ENCODE results near the gene GATAD2B.
"Not testable (repeated sequence)": the region's sequence is repeated elsewhere in the genome, so short reads cannot be mapped to it uniquely, and the experiment has no call there.

Gene GATAD2B

DNA sequence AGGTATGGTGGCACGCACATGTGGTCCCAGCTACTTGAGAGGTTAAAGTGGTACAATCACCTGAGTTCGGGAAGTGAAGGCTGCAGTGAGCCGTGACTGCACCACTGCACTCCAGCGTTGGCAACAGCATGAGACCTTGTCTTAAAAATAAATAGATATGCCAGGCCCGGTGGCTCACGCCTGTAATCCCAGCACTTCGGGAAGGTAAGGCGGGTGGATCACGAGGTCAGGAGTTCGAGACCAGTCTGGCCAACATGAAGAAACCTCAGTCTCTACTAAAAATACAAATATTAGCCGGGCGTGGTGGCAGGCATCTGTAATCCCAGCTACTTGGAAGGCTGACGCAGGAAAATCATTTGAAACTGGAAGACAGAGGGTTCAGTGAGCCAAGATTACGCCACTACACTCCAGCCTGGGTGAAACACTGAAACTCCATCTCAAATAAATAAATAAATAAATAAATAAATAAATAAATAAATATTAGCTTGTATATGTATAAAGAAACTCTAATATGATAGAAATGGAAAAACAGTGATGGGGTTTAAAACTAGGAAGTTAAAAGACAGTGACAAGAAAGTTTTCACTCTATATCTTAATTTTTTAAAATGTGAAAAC is 18.8 kb downstream of the GATAD2B start (continued):
- TF ChIP-seq, protein P1, sequence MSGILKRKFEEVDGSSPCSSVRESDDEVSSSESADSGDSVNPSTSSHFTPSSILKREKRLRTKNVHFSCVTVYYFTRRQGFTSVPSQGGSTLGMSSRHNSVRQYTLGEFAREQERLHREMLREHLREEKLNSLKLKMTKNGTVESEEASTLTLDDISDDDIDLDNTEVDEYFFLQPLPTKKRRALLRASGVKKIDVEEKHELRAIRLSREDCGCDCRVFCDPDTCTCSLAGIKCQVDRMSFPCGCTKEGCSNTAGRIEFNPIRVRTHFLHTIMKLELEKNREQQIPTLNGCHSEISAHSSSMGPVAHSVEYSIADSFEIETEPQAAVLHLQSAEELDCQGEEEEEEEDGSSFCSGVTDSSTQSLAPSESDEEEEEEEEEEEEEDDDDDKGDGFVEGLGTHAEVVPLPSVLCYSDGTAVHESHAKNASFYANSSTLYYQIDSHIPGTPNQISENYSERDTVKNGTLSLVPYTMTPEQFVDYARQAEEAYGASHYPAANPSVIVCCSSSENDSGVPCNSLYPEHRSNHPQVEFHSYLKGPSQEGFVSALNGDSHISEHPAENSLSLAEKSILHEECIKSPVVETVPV (CRISPR knock-in tag; IDR thresholded peaks at IDR 0.05) = no peak
- no peak for TF ChIP-seq PPARA (CRISPR knock-in tag; IDR thresholded peaks at IDR 0.05; ENCODE audit: borderline replicate concordance)
- TF ChIP-seq ZNF70 (CRISPR knock-in tag; IDR thresholded peaks at IDR 0.05) = no peak
- no peak for TF ChIP-seq ESRRG (CRISPR knock-in tag; IDR thresholded peaks at IDR 0.05)
- no peak for TF ChIP-seq ISL1 (CRISPR knock-in tag; IDR thresholded peaks at IDR 0.05)

DNA sequence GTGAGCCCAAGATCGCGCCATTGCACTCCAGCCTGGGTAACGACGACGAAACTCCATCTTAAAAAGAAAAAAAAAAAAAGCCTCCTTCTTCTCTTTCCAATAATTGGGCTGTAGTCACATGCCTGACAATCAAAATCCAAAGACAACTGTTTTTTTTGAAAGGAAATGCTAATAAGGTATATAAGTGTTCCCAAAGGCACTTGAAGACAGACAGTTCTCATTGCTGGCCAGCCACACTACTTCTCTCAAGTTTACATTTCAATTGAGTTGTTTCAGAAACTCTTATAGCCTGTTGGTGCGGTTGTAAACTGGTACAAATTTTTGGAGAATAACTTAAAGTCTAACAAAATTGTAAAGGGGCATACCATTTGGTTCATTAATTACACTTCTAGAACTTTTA is 23.3 kb downstream of the GATAD2B start:
- TF ChIP-seq, protein P2, sequence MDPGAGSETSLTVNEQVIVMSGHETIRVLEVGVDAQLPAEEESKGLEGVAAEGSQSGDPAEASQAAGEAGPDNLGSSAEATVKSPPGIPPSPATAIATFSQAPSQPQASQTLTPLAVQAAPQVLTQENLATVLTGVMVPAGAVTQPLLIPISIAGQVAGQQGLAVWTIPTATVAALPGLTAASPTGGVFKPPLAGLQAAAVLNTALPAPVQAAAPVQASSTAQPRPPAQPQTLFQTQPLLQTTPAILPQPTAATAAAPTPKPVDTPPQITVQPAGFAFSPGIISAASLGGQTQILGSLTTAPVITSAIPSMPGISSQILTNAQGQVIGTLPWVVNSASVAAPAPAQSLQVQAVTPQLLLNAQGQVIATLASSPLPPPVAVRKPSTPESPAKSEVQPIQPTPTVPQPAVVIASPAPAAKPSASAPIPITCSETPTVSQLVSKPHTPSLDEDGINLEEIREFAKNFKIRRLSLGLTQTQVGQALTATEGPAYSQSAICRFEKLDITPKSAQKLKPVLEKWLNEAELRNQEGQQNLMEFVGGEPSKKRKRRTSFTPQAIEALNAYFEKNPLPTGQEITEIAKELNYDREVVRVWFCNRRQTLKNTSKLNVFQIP (CRISPR knock-in tag; IDR thresholded peaks at IDR 0.05; ENCODE audit: borderline replicate concordance, low read depth) = no peak

DNA sequence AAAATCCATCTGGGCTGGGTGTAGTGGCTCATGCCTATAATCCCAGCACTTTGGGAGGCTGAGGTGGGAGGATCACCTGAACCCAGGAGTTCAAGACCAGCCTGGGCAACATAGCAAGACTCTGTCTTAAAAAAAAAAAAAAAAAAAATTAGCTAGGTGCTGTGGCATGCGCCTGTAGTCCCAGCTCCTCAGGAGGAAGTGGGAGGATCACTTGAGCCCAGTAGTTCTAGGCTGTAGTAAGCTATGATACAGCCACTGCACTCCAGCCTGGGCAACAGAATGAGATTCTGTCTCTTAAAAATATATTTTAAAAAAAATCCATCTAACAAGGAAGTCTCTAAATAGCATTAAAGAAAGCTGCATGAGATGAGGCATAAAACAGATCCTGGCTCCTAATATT is 26.9 kb downstream of the GATAD2B start:
- peak; percentile 40; the same call in 1 of the 3 replicates for ATAC-seq

More for the DNA sequence above, 23.3 kb downstream of the GATAD2B start:
- no peak for ATAC-seq

DNA sequence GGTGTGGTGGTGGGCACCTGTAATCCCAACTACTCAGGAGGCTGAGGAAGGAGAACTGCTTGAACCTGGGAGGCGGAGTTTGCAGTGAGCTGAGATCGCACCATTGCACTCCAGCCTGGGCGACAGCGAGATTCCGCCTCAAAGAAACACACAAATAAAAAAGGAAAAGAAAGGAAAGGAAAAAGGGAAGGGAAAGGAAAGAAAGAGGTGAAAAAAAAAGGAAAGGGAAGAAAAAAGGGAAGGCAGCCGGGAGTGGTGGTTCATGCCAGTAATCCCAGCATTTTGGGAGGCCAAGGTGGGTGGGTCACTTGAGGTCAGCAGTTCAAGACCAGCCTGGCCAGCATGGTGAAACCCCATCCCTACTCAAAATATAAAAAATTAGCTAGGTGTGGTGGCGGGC is 31.7 kb downstream of the GATAD2B start:
- not testable (repeated sequence) for ATAC-seq

DNA sequence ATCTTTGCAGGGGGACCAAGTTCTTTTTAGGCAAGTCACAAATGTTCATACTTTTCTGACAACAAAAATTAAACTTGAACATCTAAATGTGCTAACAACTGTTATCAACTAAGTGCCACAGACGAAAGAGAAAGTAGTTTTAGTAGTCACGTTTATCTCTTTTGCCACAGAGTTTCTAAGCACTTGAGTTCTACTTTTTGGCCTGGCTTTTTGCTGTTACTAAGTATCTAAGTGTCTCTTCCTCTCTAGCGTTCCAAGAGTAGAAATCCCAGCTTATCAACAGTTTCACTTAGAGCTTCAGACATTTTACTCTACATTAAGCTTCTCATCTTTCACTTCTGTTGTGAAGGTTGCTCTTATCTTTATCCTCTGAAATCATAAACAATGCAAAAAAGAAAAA is 34.2 kb downstream of the GATAD2B start:
- ATAC-seq = no peak
- TF ChIP-seq, protein P2 (CRISPR knock-in tag; IDR thresholded peaks at IDR 0.05; ENCODE audit: borderline replicate concordance, low read depth) = no peak
- TF ChIP-seq SNAI2 (CRISPR knock-in tag; IDR thresholded peaks at IDR 0.05) (no peak), ZNF70 (CRISPR knock-in tag; IDR thresholded peaks at IDR 0.05) (no peak), ZC3H10 (CRISPR knock-in tag; IDR thresholded peaks at IDR 0.05) (no peak), ZNF565 (CRISPR knock-in tag; conservative IDR thresholded peaks at IDR 0.05; ENCODE audit: low read depth) (no peak), RARB (CRISPR knock-in tag; IDR thresholded peaks at IDR 0.05) (no peak), ZFP3 (CRISPR knock-in tag; IDR thresholded peaks at IDR 0.05) (no peak)

DNA sequence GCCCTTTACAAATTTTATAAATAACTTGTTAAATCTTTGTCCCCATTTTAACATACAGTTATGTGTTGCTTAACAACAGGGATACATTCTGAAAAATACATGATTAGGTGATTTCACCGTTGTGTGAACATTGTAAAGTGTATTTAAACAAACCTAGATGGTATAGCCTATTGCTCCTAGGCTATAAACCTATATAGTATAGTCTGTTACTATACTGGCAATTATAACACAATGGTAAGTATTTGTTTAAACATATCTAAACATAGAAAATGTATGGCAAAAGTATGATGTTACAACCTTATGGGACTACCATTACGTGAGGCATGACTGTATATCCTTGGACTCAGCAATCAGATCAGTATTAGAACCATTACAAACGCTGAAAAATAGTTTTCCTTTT is 36.6 kb downstream of the GATAD2B start:
- no peak for TF ChIP-seq SNAI2 (CRISPR knock-in tag; IDR thresholded peaks at IDR 0.05)
- no peak for ATAC-seq

DNA sequence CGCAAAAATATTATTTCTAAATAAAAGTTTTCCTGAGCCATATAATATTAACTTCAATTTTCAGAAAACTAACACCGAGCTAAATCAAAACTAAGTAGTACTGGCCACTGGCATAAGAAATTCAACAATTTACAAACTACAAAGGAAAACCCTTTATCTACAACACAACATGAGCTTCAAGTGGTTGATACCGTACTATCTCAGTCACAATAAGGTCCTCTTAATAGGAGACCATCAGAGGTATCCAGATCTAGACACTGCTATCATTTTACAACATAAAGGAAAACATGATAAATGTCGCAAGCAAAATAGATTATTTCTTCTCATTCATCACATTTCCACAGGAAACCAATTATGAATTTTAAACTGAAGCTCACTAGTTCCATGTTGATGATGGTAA is 39.5 kb downstream of the GATAD2B start:
- no peak for ATAC-seq
- TF ChIP-seq ZNF70 (CRISPR knock-in tag; IDR thresholded peaks at IDR 0.05) (no peak), ARNTL (CRISPR knock-in tag; IDR thresholded peaks at IDR 0.05; ENCODE audit: borderline replicate concordance, low read depth) (no peak), ISL1 (CRISPR knock-in tag; IDR thresholded peaks at IDR 0.05) (no peak), GLIS3 (CRISPR knock-in tag; IDR thresholded peaks at IDR 0.05) (no peak), ZFP30 (CRISPR knock-in tag; IDR thresholded peaks at IDR 0.05) (no peak), ZC3H10 (CRISPR knock-in tag; IDR thresholded peaks at IDR 0.05) (no peak), CSDC2 (CRISPR knock-in tag; IDR thresholded peaks at IDR 0.05) (no peak), TCF4 (CRISPR knock-in tag; IDR thresholded peaks at IDR 0.05; ENCODE audit: borderline replicate concordance) (no peak), ZNF8 (CRISPR knock-in tag; IDR thresholded peaks at IDR 0.05) (no peak), ZFP3 (CRISPR knock-in tag; IDR thresholded peaks at IDR 0.05) (no peak), ESRRG (CRISPR knock-in tag; IDR thresholded peaks at IDR 0.05) (no peak), OSR1 (CRISPR knock-in tag; IDR thresholded peaks at IDR 0.05) (no peak)
- TF ChIP-seq, protein P2 (CRISPR knock-in tag; IDR thresholded peaks at IDR 0.05; ENCODE audit: borderline replicate concordance, low read depth) = no peak
- TF ChIP-seq, protein P3, sequence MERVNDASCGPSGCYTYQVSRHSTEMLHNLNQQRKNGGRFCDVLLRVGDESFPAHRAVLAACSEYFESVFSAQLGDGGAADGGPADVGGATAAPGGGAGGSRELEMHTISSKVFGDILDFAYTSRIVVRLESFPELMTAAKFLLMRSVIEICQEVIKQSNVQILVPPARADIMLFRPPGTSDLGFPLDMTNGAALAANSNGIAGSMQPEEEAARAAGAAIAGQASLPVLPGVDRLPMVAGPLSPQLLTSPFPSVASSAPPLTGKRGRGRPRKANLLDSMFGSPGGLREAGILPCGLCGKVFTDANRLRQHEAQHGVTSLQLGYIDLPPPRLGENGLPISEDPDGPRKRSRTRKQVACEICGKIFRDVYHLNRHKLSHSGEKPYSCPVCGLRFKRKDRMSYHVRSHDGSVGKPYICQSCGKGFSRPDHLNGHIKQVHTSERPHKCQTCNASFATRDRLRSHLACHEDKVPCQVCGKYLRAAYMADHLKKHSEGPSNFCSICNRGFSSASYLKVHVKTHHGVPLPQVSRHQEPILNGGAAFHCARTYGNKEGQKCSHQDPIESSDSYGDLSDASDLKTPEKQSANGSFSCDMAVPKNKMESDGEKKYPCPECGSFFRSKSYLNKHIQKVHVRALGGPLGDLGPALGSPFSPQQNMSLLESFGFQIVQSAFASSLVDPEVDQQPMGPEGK (CRISPR knock-in tag; IDR thresholded peaks at IDR 0.05; ENCODE audit: borderline replicate concordance) = no peak
- TF ChIP-seq, protein P4, sequence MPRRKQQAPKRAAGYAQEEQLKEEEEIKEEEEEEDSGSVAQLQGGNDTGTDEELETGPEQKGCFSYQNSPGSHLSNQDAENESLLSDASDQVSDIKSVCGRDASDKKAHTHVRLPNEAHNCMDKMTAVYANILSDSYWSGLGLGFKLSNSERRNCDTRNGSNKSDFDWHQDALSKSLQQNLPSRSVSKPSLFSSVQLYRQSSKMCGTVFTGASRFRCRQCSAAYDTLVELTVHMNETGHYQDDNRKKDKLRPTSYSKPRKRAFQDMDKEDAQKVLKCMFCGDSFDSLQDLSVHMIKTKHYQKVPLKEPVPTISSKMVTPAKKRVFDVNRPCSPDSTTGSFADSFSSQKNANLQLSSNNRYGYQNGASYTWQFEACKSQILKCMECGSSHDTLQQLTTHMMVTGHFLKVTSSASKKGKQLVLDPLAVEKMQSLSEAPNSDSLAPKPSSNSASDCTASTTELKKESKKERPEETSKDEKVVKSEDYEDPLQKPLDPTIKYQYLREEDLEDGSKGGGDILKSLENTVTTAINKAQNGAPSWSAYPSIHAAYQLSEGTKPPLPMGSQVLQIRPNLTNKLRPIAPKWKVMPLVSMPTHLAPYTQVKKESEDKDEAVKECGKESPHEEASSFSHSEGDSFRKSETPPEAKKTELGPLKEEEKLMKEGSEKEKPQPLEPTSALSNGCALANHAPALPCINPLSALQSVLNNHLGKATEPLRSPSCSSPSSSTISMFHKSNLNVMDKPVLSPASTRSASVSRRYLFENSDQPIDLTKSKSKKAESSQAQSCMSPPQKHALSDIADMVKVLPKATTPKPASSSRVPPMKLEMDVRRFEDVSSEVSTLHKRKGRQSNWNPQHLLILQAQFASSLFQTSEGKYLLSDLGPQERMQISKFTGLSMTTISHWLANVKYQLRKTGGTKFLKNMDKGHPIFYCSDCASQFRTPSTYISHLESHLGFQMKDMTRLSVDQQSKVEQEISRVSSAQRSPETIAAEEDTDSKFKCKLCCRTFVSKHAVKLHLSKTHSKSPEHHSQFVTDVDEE (CRISPR knock-in tag; IDR thresholded peaks at IDR 0.05) = no peak
